ENCODE data around the gene ACTL6B. TPM values are rescaled to one million over a fixed set of nuclear protein-coding genes. Genes with fewer than 3 reads are reported as not detected.

ACTL6B gene
- total RNA-seq = not detected in 2 replicates

GRCh38 chr7:100655908-100656674 lies at the start of gene ACTL6B:
Gene ACTL6B, minus strand, starts transcription at chr7:100656448. Its CDS starts 94 bp downstream, at chr7:100656354.

GRCh38 chr7:100694098-100694745 lies 38.0 kb upstream of the ACTL6B start, which contains the start of gene GIGYF1:
Gene GIGYF1, minus strand, starts transcription at chr7:100694250. Its CDS starts 6,012 bp downstream, at chr7:100688238.

GRCh38 chr7:100673302-100673941 lies 17.2 kb upstream of the ACTL6B start, which contains the start of gene GNB2:
Gene GNB2, plus strand, starts transcription at chr7:100673740. Its CDS starts 2,526 bp downstream, at chr7:100676266.

GRCh38 chr7:100641463-100641859 lies 14.8 kb downstream of the ACTL6B start, which contains the start of gene TFR2:
Gene TFR2, minus strand, starts transcription at chr7:100641552. Its CDS starts 43 bp downstream, at chr7:100641509.

GRCh38 chr7:100611983-100612729 lies 44.1 kb downstream of the ACTL6B start, which contains the start of gene MOSPD3:
Gene MOSPD3, plus strand, starts transcription at chr7:100612540. Its CDS starts 252 bp downstream, at chr7:100612792.

Other genes starting within 250 kb of the ACTL6B start
- gene ZCWPW1, start 227.7 kb downstream of the ACTL6B start, total RNA-seq = 1.6 and 2.1 TPM in 2 replicates
- gene MEPCE, start 226.6 kb downstream of the ACTL6B start, total RNA-seq = 34.1 and 34.2 TPM in 2 replicates
- 11.5 and 15.4 TPM in 2 replicates for gene PPP1R35, start 220.0 kb downstream of the ACTL6B start, total RNA-seq
- 0.32 TPM in 1 of 2 replicates, not detected in the other for gene SPACDR, start 192.2 kb downstream of the ACTL6B start, total RNA-seq
- gene TSC22D4, start 177.2 kb downstream of the ACTL6B start, total RNA-seq = 28.4 and 31.6 TPM in 2 replicates
- 3.0 and 4.7 TPM in 2 replicates for gene NYAP1, start 172.5 kb downstream of the ACTL6B start, total RNA-seq
- gene AGFG2, start 117.2 kb downstream of the ACTL6B start, total RNA-seq = 14.2 and 15.6 TPM in 2 replicates
- not detected in 2 replicates for gene SAP25, start 82.5 kb downstream of the ACTL6B start, total RNA-seq
- gene LRCH4, start 70.3 kb downstream of the ACTL6B start, total RNA-seq = 22.1 and 28.4 TPM in 2 replicates
- gene FBXO24, start 70.1 kb downstream of the ACTL6B start, total RNA-seq = 0.32 and 1.2 TPM in 2 replicates
- 254 and 321 TPM in 2 replicates for gene PCOLCE, start 54.1 kb downstream of the ACTL6B start, total RNA-seq
- gene MOSPD3, start 43.9 kb downstream of the ACTL6B start, total RNA-seq = 7.9 and 13.6 TPM in 2 replicates
- gene TFR2, start 14.9 kb downstream of the ACTL6B start, total RNA-seq = 0.49 and 1.1 TPM in 2 replicates
- 108 and 144 TPM in 2 replicates for gene GNB2, start 17.3 kb upstream of the ACTL6B start, total RNA-seq
- gene GIGYF1, start 37.8 kb upstream of the ACTL6B start, total RNA-seq = 22.8 and 26.9 TPM in 2 replicates
- gene POP7, start 49.7 kb upstream of the ACTL6B start, total RNA-seq = 23.5 and 23.7 TPM in 2 replicates
- gene EPO, start 64.0 kb upstream of the ACTL6B start, total RNA-seq = not detected in 2 replicates
- not detected in 2 replicates for gene ZAN, start 77.1 kb upstream of the ACTL6B start, total RNA-seq
- gene EPHB4, start 171.1 kb upstream of the ACTL6B start, total RNA-seq = 111 and 120 TPM in 2 replicates
- 29.4 and 30.2 TPM in 2 replicates for gene SLC12A9, start 196.3 kb upstream of the ACTL6B start, total RNA-seq
- 139 and 186 TPM in 2 replicates for gene TRIP6, start 210.9 kb upstream of the ACTL6B start, total RNA-seq
- 39.8 and 50.5 TPM in 2 replicates for gene SRRT, start 218.7 kb upstream of the ACTL6B start, total RNA-seq
- gene UFSP1, start 233.3 kb upstream of the ACTL6B start, total RNA-seq = 7.9 and 9.2 TPM in 2 replicates
- gene ACHE, start 239.4 kb upstream of the ACTL6B start, total RNA-seq = 0.49 TPM in 2 replicates

Data from hair follicle dermal papilla cell (primary cell).